Measurements from ENCODE around the gene CLEC2L.

GRCh38 chr7:139523968-139524815 lies 707 bp downstream of the CLEC2L start:
- TF ChIP-seq POLR2A (IDR thresholded peaks at IDR 0.05; ENCODE audit: low read depth, low read length) (no peak), POLR2AphosphoS5 (IDR thresholded peaks at IDR 0.05; ENCODE audit: low read depth, low read length) (no peak), TAF1 (IDR thresholded peaks at IDR 0.05; ENCODE audit: borderline replicate concordance, low read depth, low read length) (no peak)

Data from GM12892 (cell line).